HG03108 (cell line): Measurements from ENCODE around the gene CEP63.
"Not testable (repeated sequence)": the region's sequence is repeated elsewhere in the genome, so short reads cannot be mapped to it uniquely, and the experiment has no call there.

ENCODE experiments used
- ATAC-seq: cut with Tn5 transposase; IDR thresholded peaks from one replicate; pipeline ENCODE4 v1.9.1; 2021; ENCODE audit warnings: moderate library complexity; ENCODE audit not compliant: unreplicated experiment

Gene CEP63

GRCh38 chr3:134505485-134505884, 19.6 kb downstream of the CEP63 start:
- ATAC-seq: no peak

- no peak for ATAC-seq
These were observed 25.6 kb downstream of the CEP63 start for GRCh38 chr3:134511500-134511899.

- ATAC-seq: no peak
These were observed 31.0 kb downstream of the CEP63 start for GRCh38 chr3:134516905-134517304.

GRCh38 chr3:134517791-134518190, 31.9 kb downstream of the CEP63 start:
- no peak for ATAC-seq

- ATAC-seq: no peak
These were observed 36.7 kb downstream of the CEP63 start for GRCh38 chr3:134522541-134522940.

- no peak for ATAC-seq
These were observed 39.4 kb downstream of the CEP63 start for GRCh38 chr3:134525293-134525692.

GRCh38 chr3:134526319-134526718, 40.5 kb downstream of the CEP63 start:
- no peak for ATAC-seq

GRCh38 chr3:134527037-134527436, 41.2 kb downstream of the CEP63 start:
- ATAC-seq: no peak

- no peak for ATAC-seq
These were observed 41.8 kb downstream of the CEP63 start for GRCh38 chr3:134527538-134528186.

- no peak for ATAC-seq
These were observed 47.6 kb downstream of the CEP63 start for GRCh38 chr3:134533493-134533892.

- no peak for ATAC-seq
These were observed 49.5 kb downstream of the CEP63 start for GRCh38 chr3:134535186-134535970.

- ATAC-seq: no peak
These were observed 50.9 kb downstream of the CEP63 start for GRCh38 chr3:134536781-134537180.

- no peak for ATAC-seq
These were observed 56.6 kb downstream of the CEP63 start for GRCh38 chr3:134542287-134542958.

- no peak for ATAC-seq
These were observed 57.3 kb downstream of the CEP63 start for GRCh38 chr3:134543113-134543512.

GRCh38 chr3:134544316-134544715, 58.5 kb downstream of the CEP63 start:
- no peak for ATAC-seq

GRCh38 chr3:134544783-134545182, 58.9 kb downstream of the CEP63 start:
- not testable (repeated sequence) for ATAC-seq

GRCh38 chr3:134545818-134546217, 60.0 kb downstream of the CEP63 start:
- ATAC-seq: no peak

- ATAC-seq: no peak
These were observed 66.9 kb downstream of the CEP63 start for GRCh38 chr3:134552784-134553183.

- no peak for ATAC-seq
These were observed 73.7 kb downstream of the CEP63 start for GRCh38 chr3:134559591-134559990.

- no peak for ATAC-seq
These were observed 76.2 kb downstream of the CEP63 start for GRCh38 chr3:134562055-134562454.

- ATAC-seq: no peak
These were observed 77.7 kb downstream of the CEP63 start for GRCh38 chr3:134563601-134564000.

GRCh38 chr3:134564991-134565390, 79.1 kb downstream of the CEP63 start:
- ATAC-seq: no peak
